Uterus (tissue), 4 donors: ENCODE results near the gene DLST. TPM values are rescaled to one million over a fixed set of nuclear protein-coding genes. Genes with fewer than 3 reads are reported as not detected.

ENCODE experiments used
- DNase-seq, 2 donors: peaks; one replicate each; pipeline ENCODE4 v3.0.0-alpha.2; 2019 to 2020
- H3K27ac ChIP-seq, 2 donors: fragments of 200-600 bp; sonication (generic); 1 replicate in 1 of 2; 2 replicates in 1 of 2; pipeline ENCODE4 v1.5.1; 2016 to 2018
- H3K27me3 ChIP-seq, 2 donors: fragments of 200-600 bp; sonication (generic); one replicate each; pipeline ENCODE4 v1.5.1; 2018 to 2019; ENCODE audit warnings: control low read depth in 1 of 2
- H3K36me3 ChIP-seq, 2 donors: fragments of 200-600 bp; sonication (generic); one replicate each; pipeline ENCODE4 v1.5.1; 2019; ENCODE audit warnings: control low read depth in 1 of 2
- H3K4me1 ChIP-seq, 2 donors: fragments of 200-600 bp; sonication (generic); one replicate each; pipeline ENCODE4 v1.5.1; 2018 to 2019; ENCODE audit warnings: control low read depth in 1 of 2
- H3K4me3 ChIP-seq, 2 donors: fragments of 200-600 bp; sonication (generic); 1 replicate in 1 of 2; 2 replicates in 1 of 2; pipeline ENCODE4 v1.5.1; 2018 to 2019; ENCODE audit warnings: mild to moderate bottlenecking in 1 of 2
- H3K9me3 ChIP-seq, 2 donors: fragments of 200-600 bp; sonication (generic); one replicate each; pipeline ENCODE4 v1.5.1; 2019; ENCODE audit warnings: control low read depth in 1 of 2
- CTCF ChIP-seq, 4 experiments: fragments of 200-600 bp in 2 of 4; fragments of 450-650 bp in 2 of 4; sonication (generic) in 2 of 4; IDR thresholded peaks; one replicate each; pipeline ENCODE4 v1.5.1; 2016 to 2019; ENCODE audit warnings: antibody characterized with exemption in 4 of 4, mild to moderate bottlenecking in 2 of 4, moderate library complexity in 1 of 4
- POLR2A ChIP-seq, 2 donors: fragments of 450-650 bp; IDR thresholded peaks; one replicate each; pipeline ENCODE4 v1.6.1; 2016; ENCODE audit warnings: antibody characterized with exemption in 2 of 2, mild to moderate bottlenecking in 1 of 2, moderate library complexity in 1 of 2
- intact Hi-C: fragments of 100-400 bp; cut with DNase I; formaldehyde crosslinking; loops from one replicate; pipeline ENCODE4 v1.15.1; 2023; ENCODE audit warnings: low total_unique reads
- total RNA-seq, 4 donors: library from RNA; depleted of rRNA in 3 of 4; stranded (reverse); fragments of >200 nt in 3 of 4; gene quantifications; one replicate each; pipeline versions ENCODE4 v1.1.0 to v1.2.4, GENCODE V29; 2014 to 2023
- donor health status: DM: yes; HTN: yes; CAD: no.

DLST gene
- total RNA-seq, 4 donors from 2014 or later, result 31.8 to 77.2 (median 62.7) TPM

- TF ChIP-seq CTCF (IDR thresholded peaks at IDR 0.05), result no peak
- TF ChIP-seq POLR2A (IDR thresholded peaks at IDR 0.05), result no peak
- no peaks in the 10 kb centered on the region for H3K36me3 ChIP-seq
- peaks cover 0 to 26% of the 10 kb centered on the region in 2 donors for H3K4me1 ChIP-seq
- no peaks in the 10 kb centered on the region for H3K9me3 ChIP-seq
- intact Hi-C loops, result no loop called here
- peak; percentile 56 to 57 for DNase-seq
- no peaks in the 10 kb centered on the region for H3K27me3 ChIP-seq
- H3K27ac ChIP-seq, result peak overlapping the region; percentile 82 to 84
- no peak overlapping the region for H3K4me3 ChIP-seq
Observed at GRCh38 chr14:74941676-74942097, 60.0 kb downstream of the DLST start.

GRCh38 chr14:74942181-74942580 lies 60.5 kb downstream of the DLST start:
- intact Hi-C loops, result no loop called here
- Histone ChIP-seq H3K27me3 (no peaks in the 10 kb centered on the region), H3K27ac (peak overlapping the region; percentile 82 to 84), H3K36me3 (no peaks in the 10 kb centered on the region), H3K9me3 (no peaks in the 10 kb centered on the region), H3K4me3 (no peak overlapping the region), H3K4me1 (peaks cover 0 to 26% of the 10 kb centered on the region in 2 donors)
- TF ChIP-seq CTCF (IDR thresholded peaks at IDR 0.05) (no peak), POLR2A (IDR thresholded peaks at IDR 0.05) (no peak)
- no peak for DNase-seq

GRCh38 chr14:74942608-74943007 lies 60.9 kb downstream of the DLST start:
- Histone ChIP-seq H3K27ac (peak overlapping the region; percentile 82 to 84), H3K9me3 (no peaks in the 10 kb centered on the region)

GRCh38 chr14:74945261-74945851 lies 63.6 kb downstream of the DLST start:
- TF ChIP-seq POLR2A (IDR thresholded peaks at IDR 0.05) (no peak), CTCF (IDR thresholded peaks at IDR 0.05) (peak in 1 of 4 experiments; percentile 13)
- Histone ChIP-seq H3K4me3 (no peak overlapping the region), H3K27ac (no peak overlapping the region), H3K36me3 (no peaks in the 10 kb centered on the region), H3K9me3 (no peaks in the 10 kb centered on the region), H3K4me1 (peaks cover 0 to 18% of the 10 kb centered on the region in 2 donors), H3K27me3 (no peaks in the 10 kb centered on the region)
- no peak for DNase-seq
- intact Hi-C loops, result no loop called here

More at GRCh38 chr14:74942608-74943007, 60.9 kb downstream of the DLST start:
- TF ChIP-seq CTCF (IDR thresholded peaks at IDR 0.05) (no peak), POLR2A (IDR thresholded peaks at IDR 0.05) (no peak)
- intact Hi-C loops, result no loop called here
- H3K36me3 ChIP-seq, result no peaks in the 10 kb centered on the region
- peaks cover 0 to 26% of the 10 kb centered on the region in 2 donors for H3K4me1 ChIP-seq
- H3K4me3 ChIP-seq, result no peak overlapping the region
- no peaks in the 10 kb centered on the region for H3K27me3 ChIP-seq
- DNase-seq, result no peak

GRCh38 chr14:74945852-74946658 lies 64.3 kb downstream of the DLST start:
- peak; percentile 75 to 77 for DNase-seq
- peak overlapping the region in 1 of 2 donors; percentile 41 for H3K27ac ChIP-seq
- no peaks in the 10 kb centered on the region for H3K36me3 ChIP-seq
- intact Hi-C loops, result no loop called here
- no peak overlapping the region for H3K4me3 ChIP-seq
- no peaks in the 10 kb centered on the region for H3K9me3 ChIP-seq
- TF ChIP-seq POLR2A (IDR thresholded peaks at IDR 0.05) (no peak), CTCF (IDR thresholded peaks at IDR 0.05) (peak; percentile 84 to 91 (median 86))
- no peaks in the 10 kb centered on the region for H3K27me3 ChIP-seq
- peaks cover 0 to 12% of the 10 kb centered on the region in 2 donors for H3K4me1 ChIP-seq
